Subcutaneous adipose tissue (tissue), 4 donors: ENCODE data around the gene E2F4. TPM values are rescaled to one million over a fixed set of nuclear protein-coding genes. Genes with fewer than 3 reads are reported as not detected.

Experiments used
- total RNA-seq, 4 donors: library from RNA; depleted of rRNA; stranded (reverse); fragments of >200 nt; gene quantifications; one replicate each; pipeline ENCODE4 v1.1.0, GENCODE V29; 2016
- TF ChIP-seq, protein P1 (sequence below): fragments of 450-650 bp; IDR thresholded peaks from one replicate; pipeline ENCODE4 v1.5.1; 2016; ENCODE audit warnings: low read depth, mild to moderate bottlenecking, control low read depth, antibody characterized with exemption, moderate library complexity

Gene E2F4
- total RNA-seq, 4 donors from 2014 or later, result 48.1 to 70.8 (median 58.9) TPM

DNA sequence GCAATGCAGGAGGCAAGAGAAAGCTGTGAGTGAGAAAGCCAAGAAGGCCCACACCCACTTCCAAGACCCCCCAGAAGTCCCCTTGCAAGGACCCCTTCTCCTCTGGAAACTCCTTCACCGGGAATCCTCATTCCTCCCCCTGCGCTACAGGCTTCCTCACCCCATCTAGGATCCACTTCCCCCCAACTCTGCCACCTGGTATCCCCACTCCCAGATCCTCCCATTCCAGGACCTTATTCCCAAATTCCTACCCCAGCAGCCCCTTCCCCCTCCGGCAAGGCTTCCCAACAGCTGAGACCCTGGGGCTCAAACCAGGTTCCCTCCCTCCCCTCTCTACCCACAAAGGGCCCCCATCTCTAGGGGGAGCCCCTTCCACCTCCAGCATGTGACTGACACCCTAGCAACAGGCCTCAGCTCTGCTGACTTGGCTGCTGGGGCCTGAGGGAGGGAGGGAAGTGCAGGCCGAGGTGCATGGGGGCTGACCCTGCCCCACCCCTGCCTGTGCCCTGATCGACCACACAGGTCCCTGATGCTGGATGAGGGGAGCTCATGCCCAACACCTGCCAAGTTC, 25.3 kb upstream of the E2F4 start:
- TF ChIP-seq, protein P1, sequence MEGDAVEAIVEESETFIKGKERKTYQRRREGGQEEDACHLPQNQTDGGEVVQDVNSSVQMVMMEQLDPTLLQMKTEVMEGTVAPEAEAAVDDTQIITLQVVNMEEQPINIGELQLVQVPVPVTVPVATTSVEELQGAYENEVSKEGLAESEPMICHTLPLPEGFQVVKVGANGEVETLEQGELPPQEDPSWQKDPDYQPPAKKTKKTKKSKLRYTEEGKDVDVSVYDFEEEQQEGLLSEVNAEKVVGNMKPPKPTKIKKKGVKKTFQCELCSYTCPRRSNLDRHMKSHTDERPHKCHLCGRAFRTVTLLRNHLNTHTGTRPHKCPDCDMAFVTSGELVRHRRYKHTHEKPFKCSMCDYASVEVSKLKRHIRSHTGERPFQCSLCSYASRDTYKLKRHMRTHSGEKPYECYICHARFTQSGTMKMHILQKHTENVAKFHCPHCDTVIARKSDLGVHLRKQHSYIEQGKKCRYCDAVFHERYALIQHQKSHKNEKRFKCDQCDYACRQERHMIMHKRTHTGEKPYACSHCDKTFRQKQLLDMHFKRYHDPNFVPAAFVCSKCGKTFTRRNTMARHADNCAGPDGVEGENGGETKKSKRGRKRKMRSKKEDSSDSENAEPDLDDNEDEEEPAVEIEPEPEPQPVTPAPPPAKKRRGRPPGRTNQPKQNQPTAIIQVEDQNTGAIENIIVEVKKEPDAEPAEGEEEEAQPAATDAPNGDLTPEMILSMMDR, result no peak

DNA sequence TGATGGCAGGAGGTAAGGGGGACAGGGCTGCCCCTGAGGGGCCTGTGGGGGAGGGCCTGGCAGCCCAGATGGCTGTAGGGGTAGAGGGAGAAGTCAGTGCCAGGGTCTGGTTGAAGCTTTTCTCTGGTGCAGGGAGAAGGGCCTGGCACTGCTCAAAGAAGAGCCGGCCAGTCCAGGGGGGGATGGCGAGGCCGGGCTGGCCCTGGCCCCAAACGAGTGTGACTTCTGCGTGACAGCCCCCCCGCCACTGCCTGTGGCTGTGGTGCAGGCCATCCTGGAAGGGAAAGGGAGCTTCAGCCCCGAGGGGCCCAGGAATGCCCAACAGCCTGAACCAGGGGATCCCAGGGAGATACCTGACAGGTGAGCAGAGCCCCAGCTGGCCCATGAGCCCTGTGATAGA, 24.4 kb upstream of the E2F4 start:
- TF ChIP-seq, protein P1, result no peak

DNA sequence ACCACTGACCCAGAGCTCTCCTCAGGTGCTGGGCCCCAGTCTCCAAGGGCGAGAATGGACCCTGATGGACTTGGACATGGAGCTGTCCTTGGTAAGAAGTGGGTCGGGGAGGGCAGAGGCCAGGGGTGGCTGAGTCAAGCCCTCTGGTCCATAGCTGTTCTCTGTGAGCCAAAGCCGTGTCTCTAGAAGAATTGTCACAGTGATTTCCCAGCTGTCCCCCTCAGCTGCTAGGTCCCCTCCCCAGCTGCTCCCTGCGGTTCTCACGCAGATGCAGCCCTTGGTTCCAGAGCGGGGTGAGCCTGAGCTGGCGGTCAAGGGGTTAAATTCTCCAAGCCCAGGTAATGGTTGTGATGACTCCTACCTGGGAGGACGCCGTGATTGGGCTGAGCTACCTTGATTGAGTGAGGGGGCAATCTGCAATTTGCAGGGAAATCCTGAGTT, 22.9 kb upstream of the E2F4 start:
- TF ChIP-seq, protein P1, result no peak

DNA sequence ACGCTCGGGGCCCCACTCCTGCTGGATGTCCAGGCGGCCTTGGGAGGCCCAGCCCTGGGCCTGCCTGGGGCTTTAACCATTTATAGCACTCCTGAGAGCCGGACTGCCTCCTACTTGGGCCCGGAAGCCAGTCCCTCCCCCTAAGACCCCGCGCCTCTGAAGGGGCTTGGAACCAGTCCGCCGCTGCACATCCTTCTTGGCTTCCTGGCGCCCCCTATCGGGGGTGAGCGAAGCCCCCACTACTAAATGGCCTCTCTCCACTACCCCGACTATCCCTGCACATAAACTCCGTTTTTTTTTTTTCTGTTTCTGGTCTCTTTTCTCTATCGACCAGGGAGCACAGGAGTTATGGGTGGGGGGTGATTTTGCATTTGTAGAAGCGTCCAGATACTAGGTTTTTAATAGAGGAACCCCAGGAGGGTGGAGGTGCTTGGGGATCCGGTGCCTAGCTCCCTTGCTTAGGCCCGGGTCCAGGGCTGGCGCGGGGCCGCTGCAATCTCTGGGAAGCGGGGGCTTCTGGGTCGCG, 22.2 kb upstream of the E2F4 start:
- TF ChIP-seq, protein P1, result no peak

DNA sequence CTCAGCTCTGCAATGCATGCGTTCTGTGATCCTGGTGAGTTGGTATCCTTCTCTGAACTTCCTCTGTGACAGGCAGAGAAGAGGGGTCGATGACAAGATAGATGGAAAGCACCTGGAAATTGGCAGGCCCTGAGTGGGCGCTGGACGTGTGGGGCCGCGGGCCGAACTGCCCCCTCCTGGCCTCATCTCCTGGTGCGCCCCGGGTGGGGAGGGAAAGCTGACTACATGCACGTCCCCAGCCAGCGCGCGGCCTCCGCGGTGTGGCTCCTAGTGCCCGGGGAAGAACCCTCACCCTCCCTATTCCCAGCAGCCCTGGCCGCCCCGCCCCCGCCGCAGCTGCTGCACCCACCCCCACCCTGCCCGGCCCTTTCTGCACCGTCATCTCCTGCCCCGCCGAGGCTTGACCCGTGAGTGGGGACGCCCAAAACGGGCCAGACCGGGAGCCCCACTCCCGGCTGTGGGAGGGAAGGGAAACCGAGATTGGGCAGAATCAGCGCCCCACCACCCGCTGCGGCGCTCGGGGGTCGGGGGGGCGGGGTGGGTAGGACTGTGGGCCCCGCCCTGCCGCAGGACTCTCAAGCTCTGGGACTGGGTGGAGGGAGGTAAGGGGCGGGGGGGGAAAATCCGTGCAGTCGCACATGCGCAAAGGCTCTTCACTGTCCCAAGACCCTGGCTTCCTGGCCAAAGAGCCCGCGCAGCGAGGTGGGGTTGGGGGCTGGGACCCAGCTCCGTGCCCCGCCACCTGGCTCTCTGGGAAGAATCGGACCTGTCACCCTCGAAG, 21.6 kb upstream of the E2F4 start, which contains the start of gene NOL3:
Gene NOL3 (plus strand): TSS at position 371 of the 781 bp plus-strand sequence.
- TF ChIP-seq, protein P1, result no peak

DNA sequence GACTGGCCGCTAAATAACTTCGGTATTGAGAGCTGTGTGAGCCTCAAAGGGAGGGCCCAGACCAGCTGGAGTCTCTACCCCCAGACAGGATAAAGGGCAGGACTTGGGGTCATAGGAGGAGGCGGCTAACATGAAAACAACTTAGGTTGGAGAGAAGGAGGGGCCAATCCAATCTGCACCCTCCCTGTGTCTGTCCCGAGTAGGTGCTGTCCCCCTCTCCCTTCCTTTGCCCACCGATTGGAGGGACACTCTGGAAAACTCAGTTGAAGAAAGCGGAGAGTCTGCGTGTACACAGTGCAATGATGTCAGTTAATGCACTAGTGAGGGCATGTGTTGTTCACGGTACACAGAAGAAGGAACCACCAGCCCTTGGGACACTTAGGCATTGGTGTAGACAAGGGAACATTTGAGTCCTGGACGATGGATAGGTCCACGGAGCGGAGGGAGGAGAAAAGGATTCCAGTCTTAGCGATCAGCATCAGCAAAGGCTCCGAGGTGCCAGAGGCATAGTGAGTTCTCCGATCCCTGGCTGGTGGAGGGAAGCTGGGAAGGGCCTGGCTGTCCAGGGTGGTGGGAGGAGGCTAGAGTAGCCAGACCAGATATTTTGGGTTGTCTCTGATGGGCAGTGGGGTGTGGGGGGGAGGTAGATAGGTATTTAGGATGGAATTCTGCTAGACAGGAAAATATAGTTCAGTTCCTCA, 20.9 kb upstream of the E2F4 start:
- TF ChIP-seq, protein P1, result no peak

DNA sequence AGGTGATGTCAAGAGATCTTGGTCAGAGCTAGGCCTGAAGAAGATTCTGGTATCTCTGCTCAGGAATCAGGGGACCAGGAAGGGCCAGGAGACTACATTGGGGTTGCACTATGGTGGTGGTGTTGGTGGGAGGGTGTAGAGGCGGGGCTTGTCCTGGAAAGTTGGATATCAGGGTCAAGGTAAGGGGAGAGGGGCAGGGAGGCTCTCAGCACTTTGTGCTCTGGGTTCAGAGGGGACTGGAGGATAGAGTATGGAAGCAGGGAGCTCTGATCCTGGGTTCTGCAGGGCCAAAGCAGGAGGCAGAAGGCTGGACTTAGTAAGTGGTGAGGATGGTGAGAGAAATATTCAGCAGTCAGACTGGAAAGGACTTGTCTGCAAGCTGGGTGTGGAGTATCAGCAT, 18.6 kb upstream of the E2F4 start:
- TF ChIP-seq, protein P1, result no peak
